Activated T-cell treated with anti-CD3 and anti-CD28 coated beads, Interleukin-2, amount 50 U/mL, for 24 hours (primary cell): ENCODE data around the gene CCDC171.
"Not testable (repeated sequence)": the region's sequence is repeated elsewhere in the genome, so short reads cannot be mapped to it uniquely, and the experiment has no call there.

Experiments used
- DNase-seq: peaks from one replicate; pipeline ENCODE4 v3.0.0-alpha.2; 2020
- H3K27ac Mint-ChIP-seq: 2 replicates; pipeline ENCODE4 v1.8.0; 2020; ENCODE audit warnings: mild to moderate bottlenecking, mixed read lengths
- H3K27me3 Mint-ChIP-seq: 2 replicates; pipeline ENCODE4 v1.8.0; 2020; ENCODE audit warnings: mixed read lengths
- H3K36me3 Mint-ChIP-seq: 2 replicates; pipeline ENCODE4 v1.8.0; 2020; ENCODE audit warnings: low read depth, mixed read lengths
- H3K4me1 Mint-ChIP-seq: 2 replicates; pipeline ENCODE4 v1.8.0; 2020; ENCODE audit warnings: low read depth, mixed read lengths
- H3K4me3 Mint-ChIP-seq: 2 replicates; pipeline ENCODE4 v1.8.0; 2020; ENCODE audit warnings: mild to moderate bottlenecking, moderate library complexity, mixed read lengths
- H3K9me3 Mint-ChIP-seq: 2 replicates; pipeline ENCODE4 v1.8.0; 2020; ENCODE audit warnings: mixed read lengths

CCDC171 gene

GRCh38 chr9:15529566-15530324 lies 23.1 kb upstream of the CCDC171 start:
- no peak overlapping the region for H3K4me3 Mint-ChIP-seq
- no peak for DNase-seq
- no peaks in the 10 kb centered on the region for H3K27me3 Mint-ChIP-seq
- H3K27ac Mint-ChIP-seq = no peak overlapping the region
- H3K9me3 Mint-ChIP-seq = no peaks in the 10 kb centered on the region
- no peaks in the 10 kb centered on the region for H3K36me3 Mint-ChIP-seq
- peaks cover 19% of the 10 kb centered on the region for H3K4me1 Mint-ChIP-seq

GRCh38 chr9:15531380-15531779 lies 21.5 kb upstream of the CCDC171 start:
- peaks cover 19% of the 10 kb centered on the region for H3K4me1 Mint-ChIP-seq
- no peaks in the 10 kb centered on the region for H3K36me3 Mint-ChIP-seq
- DNase-seq = no peak
- no peak overlapping the region for H3K27ac Mint-ChIP-seq
- no peaks in the 10 kb centered on the region for H3K9me3 Mint-ChIP-seq
- H3K27me3 Mint-ChIP-seq = no peaks in the 10 kb centered on the region
- no peak overlapping the region for H3K4me3 Mint-ChIP-seq

GRCh38 chr9:15541872-15542271 lies 11.0 kb upstream of the CCDC171 start:
- no peak overlapping the region for H3K4me3 Mint-ChIP-seq
- H3K27ac Mint-ChIP-seq = no peak overlapping the region
- no peaks in the 10 kb centered on the region for H3K9me3 Mint-ChIP-seq
- H3K4me1 Mint-ChIP-seq = no peaks in the 10 kb centered on the region
- DNase-seq = no peak
- peaks cover 5% of the 10 kb centered on the region for H3K27me3 Mint-ChIP-seq
- no peaks in the 10 kb centered on the region for H3K36me3 Mint-ChIP-seq

- Mint-ChIP-seq H3K4me1 (no peaks in the 10 kb centered on the region), H3K4me3 (no peak overlapping the region), H3K9me3 (no peaks in the 10 kb centered on the region), H3K27ac (no peak overlapping the region), H3K36me3 (no peaks in the 10 kb centered on the region), H3K27me3 (peaks cover 5% of the 10 kb centered on the region)
- DNase-seq = no peak
Measured at GRCh38 chr9:15542624-15543023, 10.2 kb upstream of the CCDC171 start.

GRCh38 chr9:15543047-15543813 lies 9.6 kb upstream of the CCDC171 start:
- H3K4me3 Mint-ChIP-seq = no peak overlapping the region
- no peaks in the 10 kb centered on the region for H3K36me3 Mint-ChIP-seq
- H3K27ac Mint-ChIP-seq = no peak overlapping the region
- peaks cover 5% of the 10 kb centered on the region for H3K27me3 Mint-ChIP-seq
- DNase-seq = no peak
- no peaks in the 10 kb centered on the region for H3K4me1 Mint-ChIP-seq
- no peaks in the 10 kb centered on the region for H3K9me3 Mint-ChIP-seq

GRCh38 chr9:15549611-15550010 lies 3.2 kb upstream of the CCDC171 start:
- Mint-ChIP-seq H3K27me3 (peaks cover 4% of the 10 kb centered on the region), H3K27ac (no peak overlapping the region), H3K4me3 (no peak overlapping the region), H3K4me1 (peaks cover 18% of the 10 kb centered on the region), H3K36me3 (peaks cover 2% of the 10 kb centered on the region), H3K9me3 (no peaks in the 10 kb centered on the region)
- DNase-seq = no peak

- peaks cover 2% of the 10 kb centered on the region for H3K36me3 Mint-ChIP-seq
- H3K4me1 Mint-ChIP-seq = peaks cover 18% of the 10 kb centered on the region
- no peaks in the 10 kb centered on the region for H3K27me3 Mint-ChIP-seq
Measured at GRCh38 chr9:15553528-15553898, 670 bp downstream of the CCDC171 start.

GRCh38 chr9:15570769-15571168 lies 17.9 kb downstream of the CCDC171 start:
- Mint-ChIP-seq H3K27me3 (no peaks in the 10 kb centered on the region), H3K9me3 (no peaks in the 10 kb centered on the region), H3K4me3 (no peak overlapping the region), H3K27ac (no peak overlapping the region), H3K4me1 (no peaks in the 10 kb centered on the region), H3K36me3 (no peaks in the 10 kb centered on the region)
- DNase-seq = no peak

More at GRCh38 chr9:15553528-15553898, 670 bp downstream of the CCDC171 start:
- Mint-ChIP-seq H3K9me3 (no peaks in the 10 kb centered on the region), H3K27ac (peak overlapping the region; percentile 89), H3K4me3 (peak overlapping the region; percentile 85)
- no peak for DNase-seq

GRCh38 chr9:15572200-15572770 lies 19.4 kb downstream of the CCDC171 start:
- H3K36me3 Mint-ChIP-seq = no peaks in the 10 kb centered on the region
- H3K4me3 Mint-ChIP-seq = no peak overlapping the region
- no peaks in the 10 kb centered on the region for H3K9me3 Mint-ChIP-seq
- H3K27ac Mint-ChIP-seq = no peak overlapping the region
- no peak for DNase-seq
- H3K27me3 Mint-ChIP-seq = no peaks in the 10 kb centered on the region
- no peaks in the 10 kb centered on the region for H3K4me1 Mint-ChIP-seq

- DNase-seq = no peak
- Mint-ChIP-seq H3K27me3 (no peaks in the 10 kb centered on the region), H3K4me1 (no peaks in the 10 kb centered on the region)
Measured at GRCh38 chr9:15576350-15577050, 23.7 kb downstream of the CCDC171 start.

GRCh38 chr9:15578714-15579113 lies 25.9 kb downstream of the CCDC171 start:
- H3K9me3 Mint-ChIP-seq = peaks cover 2% of the 10 kb centered on the region
- H3K27me3 Mint-ChIP-seq = no peaks in the 10 kb centered on the region
- H3K36me3 Mint-ChIP-seq = no peaks in the 10 kb centered on the region
- no peak overlapping the region for H3K27ac Mint-ChIP-seq
- H3K4me3 Mint-ChIP-seq = no peak overlapping the region
- no peak for DNase-seq
- no peaks in the 10 kb centered on the region for H3K4me1 Mint-ChIP-seq

More at GRCh38 chr9:15576350-15577050, 23.7 kb downstream of the CCDC171 start:
- H3K27ac Mint-ChIP-seq = no peak overlapping the region
- H3K9me3 Mint-ChIP-seq = no peaks in the 10 kb centered on the region
- H3K4me3 Mint-ChIP-seq = no peak overlapping the region
- no peaks in the 10 kb centered on the region for H3K36me3 Mint-ChIP-seq

- Mint-ChIP-seq H3K27me3 (no peaks in the 10 kb centered on the region), H3K9me3 (peaks cover 2% of the 10 kb centered on the region), H3K4me3 (no peak overlapping the region), H3K36me3 (no peaks in the 10 kb centered on the region), H3K27ac (no peak overlapping the region), H3K4me1 (peaks cover 3% of the 10 kb centered on the region)
- DNase-seq = no peak
Measured at GRCh38 chr9:15584379-15584778, 31.5 kb downstream of the CCDC171 start.

- no peak overlapping the region for H3K4me3 Mint-ChIP-seq
- H3K36me3 Mint-ChIP-seq = peaks cover 4% of the 10 kb centered on the region
- DNase-seq = no peak
- no peaks in the 10 kb centered on the region for H3K27me3 Mint-ChIP-seq
- no peak overlapping the region for H3K27ac Mint-ChIP-seq
- H3K4me1 Mint-ChIP-seq = no peaks in the 10 kb centered on the region
- no peaks in the 10 kb centered on the region for H3K9me3 Mint-ChIP-seq
Measured at GRCh38 chr9:15592317-15592716, 39.5 kb downstream of the CCDC171 start.

- not testable (repeated sequence) for DNase-seq, H3K36me3 Mint-ChIP-seq, H3K9me3 Mint-ChIP-seq, H3K27ac Mint-ChIP-seq, H3K27me3 Mint-ChIP-seq, H3K4me1 Mint-ChIP-seq, H3K4me3 Mint-ChIP-seq
Measured at GRCh38 chr9:15592940-15593339, 40.1 kb downstream of the CCDC171 start.
